ENCODE results near the gene CHCHD3.

Gene CHCHD3

GRCh38 chr7:132759482-132760243 is 322.2 kb downstream of the CHCHD3 start:
- no peak for DNase-seq

- DNase-seq, result no peak
Observed at GRCh38 chr7:132758986-132759385, 322.9 kb downstream of the CHCHD3 start.

GRCh38 chr7:132757783-132758182 is 324.1 kb downstream of the CHCHD3 start:
- DNase-seq, result no peak

GRCh38 chr7:132756484-132756990 is 325.4 kb downstream of the CHCHD3 start:
- DNase-seq, result no peak

- no peak for DNase-seq
Observed at GRCh38 chr7:132755538-132756483, 326.1 kb downstream of the CHCHD3 start.

GRCh38 chr7:132752431-132752830 is 329.5 kb downstream of the CHCHD3 start:
- DNase-seq, result no peak

- no peak for DNase-seq
Observed at GRCh38 chr7:132751244-132751647, 330.6 kb downstream of the CHCHD3 start.

GRCh38 chr7:132750530-132751217 is 331.2 kb downstream of the CHCHD3 start:
- DNase-seq, result no peak

- no peak for DNase-seq
Observed at GRCh38 chr7:132750096-132750495, 331.8 kb downstream of the CHCHD3 start.

GRCh38 chr7:132745510-132745909 is 336.4 kb downstream of the CHCHD3 start:
- no peak for DNase-seq

- no peak for DNase-seq
Observed at GRCh38 chr7:132743974-132744373, 337.9 kb downstream of the CHCHD3 start.

GRCh38 chr7:132742189-132742612 is 339.7 kb downstream of the CHCHD3 start:
- no peak for DNase-seq

- no peak for DNase-seq
Observed at GRCh38 chr7:132740176-132740575, 341.7 kb downstream of the CHCHD3 start.

GRCh38 chr7:132739271-132739955 is 342.5 kb downstream of the CHCHD3 start:
- no peak for DNase-seq

- no peak for DNase-seq
Observed at GRCh38 chr7:132738254-132738653, 343.6 kb downstream of the CHCHD3 start.

- no peak for DNase-seq
Observed at GRCh38 chr7:132735476-132735875, 346.4 kb downstream of the CHCHD3 start.
